Measurements from ENCODE around the gene LRRC1.

The LRRC1 gene

DNA sequence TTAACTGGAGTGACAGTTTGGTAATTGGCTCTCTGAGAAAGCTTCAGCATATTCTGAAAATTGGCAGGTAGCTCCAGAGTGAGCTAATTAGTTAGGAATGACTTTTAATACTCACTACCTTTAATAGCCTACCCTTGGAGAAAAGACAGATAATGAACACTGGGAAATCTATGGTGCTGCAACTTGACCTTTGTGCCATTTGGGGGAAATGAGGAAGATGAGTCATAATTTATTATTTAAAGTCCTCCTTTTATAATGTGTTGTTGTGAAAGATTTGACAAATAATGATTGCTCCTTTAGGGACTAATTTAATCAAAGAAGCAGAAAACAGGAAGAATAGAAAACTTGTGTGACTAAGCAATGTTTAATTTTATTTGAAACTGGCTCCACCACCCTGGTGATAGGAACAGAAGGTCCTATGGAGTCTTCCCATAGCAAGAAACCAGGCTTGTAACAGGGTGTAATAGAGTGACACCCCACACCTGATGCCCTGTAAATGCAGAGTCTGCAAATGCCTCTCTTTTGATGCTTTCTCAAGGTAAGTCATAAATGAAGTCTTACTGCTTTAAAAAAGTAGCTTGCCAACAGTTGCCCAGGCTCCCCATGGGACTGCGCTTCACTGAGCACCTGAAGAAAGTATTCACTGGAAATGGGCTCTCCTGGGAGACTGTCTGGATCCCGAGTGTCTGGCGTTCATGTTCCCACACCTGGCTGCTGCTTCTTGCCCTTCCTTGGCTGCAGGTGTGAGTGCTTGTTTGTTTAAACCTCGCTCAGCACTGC is 134.4 kb downstream of the LRRC1 start:
- peak; percentile 33 for DNase-seq

DNA sequence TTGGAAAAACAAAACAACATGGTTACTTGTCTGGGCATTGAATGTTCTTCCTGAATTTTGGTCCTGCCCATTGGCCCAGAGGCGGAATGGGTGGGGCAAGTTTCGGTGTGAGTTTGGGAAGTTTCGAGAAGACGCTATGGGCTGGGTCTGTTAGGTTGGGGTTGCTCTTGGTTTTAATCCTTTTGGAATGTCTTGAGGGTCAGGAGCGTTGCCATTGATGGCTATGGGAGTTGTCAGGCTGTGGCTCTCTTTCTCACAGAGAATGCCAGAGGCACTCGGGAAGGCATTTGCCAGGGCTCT is 135.0 kb downstream of the LRRC1 start:
- no peak for DNase-seq

DNA sequence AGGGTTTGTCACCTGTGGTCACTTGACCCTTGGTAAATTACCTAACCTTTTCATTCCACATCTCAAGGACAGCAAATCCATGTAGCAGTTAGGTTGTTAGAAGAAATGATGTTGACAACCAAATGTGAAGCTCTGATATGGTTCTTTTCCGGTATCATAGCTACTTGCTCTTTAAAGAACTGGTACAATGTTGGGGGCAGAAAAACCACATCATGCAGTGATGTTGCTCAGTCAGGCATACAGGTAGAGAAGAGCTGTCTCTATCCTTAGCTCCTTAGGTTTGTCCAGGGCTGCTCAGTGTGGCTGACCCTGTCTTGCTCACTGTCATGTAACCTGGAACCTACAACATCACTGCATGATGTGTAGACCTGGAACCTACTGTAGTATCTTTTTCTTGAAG is 135.5 kb downstream of the LRRC1 start:
- DNase-seq, result no peak

DNA sequence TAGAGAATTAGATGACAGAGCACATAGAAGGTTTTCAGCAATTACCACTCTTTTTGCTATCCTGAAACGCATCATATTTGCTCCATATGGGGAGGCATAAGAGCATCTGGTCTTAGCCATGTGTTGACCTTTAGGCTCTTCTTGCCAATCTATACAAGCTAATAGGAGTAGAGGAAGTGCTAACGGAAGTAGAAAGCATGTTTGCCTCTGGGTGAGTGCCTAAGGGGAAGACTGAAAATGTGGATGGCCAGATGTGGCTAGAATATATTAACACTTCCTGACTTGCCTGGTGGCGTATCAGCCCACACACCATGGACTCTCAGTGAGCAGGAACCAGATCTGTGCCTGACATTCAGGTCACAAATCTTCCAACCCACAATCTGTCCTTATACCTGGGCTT is 136.3 kb downstream of the LRRC1 start:
- DNase-seq, result no peak

DNA sequence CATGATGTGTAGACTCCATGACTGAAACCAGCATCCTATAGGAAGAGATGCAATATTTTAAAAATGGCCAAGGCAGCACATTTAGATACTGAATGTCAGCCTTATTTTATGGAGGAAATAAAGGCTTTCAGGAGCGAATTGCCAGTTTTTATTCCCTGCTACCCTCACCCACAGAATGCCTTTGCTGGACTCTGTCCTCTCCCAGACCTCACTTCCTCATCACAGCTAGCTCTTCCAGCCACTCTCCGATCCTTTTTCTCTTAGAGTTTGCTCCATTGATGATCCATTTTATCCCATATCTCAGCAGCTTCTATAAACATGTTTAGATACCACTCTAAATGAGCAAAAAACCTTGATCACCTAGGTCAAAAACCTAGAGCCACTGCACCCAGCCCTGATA is 137.7 kb downstream of the LRRC1 start:
- DNase-seq, result no peak

DNA sequence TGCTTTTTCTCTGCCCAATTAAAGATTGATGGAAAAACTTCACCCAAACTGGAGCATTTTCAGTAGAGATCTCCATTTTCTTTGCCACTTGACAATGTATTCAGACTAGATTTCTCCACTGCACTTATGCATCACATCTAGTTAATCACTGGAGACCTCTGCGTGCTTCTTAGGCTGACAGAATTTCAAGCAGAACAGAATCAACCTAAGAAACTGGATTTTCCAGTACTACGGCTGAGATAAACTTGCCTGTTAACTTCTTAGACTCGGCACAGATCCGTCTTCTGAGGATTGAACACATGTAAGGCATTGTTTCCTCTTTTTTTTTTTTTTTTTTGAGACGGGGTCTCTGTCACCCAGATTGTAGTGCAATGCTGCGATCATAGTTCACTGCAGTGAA is 139.2 kb downstream of the LRRC1 start:
- no peak for DNase-seq

DNA sequence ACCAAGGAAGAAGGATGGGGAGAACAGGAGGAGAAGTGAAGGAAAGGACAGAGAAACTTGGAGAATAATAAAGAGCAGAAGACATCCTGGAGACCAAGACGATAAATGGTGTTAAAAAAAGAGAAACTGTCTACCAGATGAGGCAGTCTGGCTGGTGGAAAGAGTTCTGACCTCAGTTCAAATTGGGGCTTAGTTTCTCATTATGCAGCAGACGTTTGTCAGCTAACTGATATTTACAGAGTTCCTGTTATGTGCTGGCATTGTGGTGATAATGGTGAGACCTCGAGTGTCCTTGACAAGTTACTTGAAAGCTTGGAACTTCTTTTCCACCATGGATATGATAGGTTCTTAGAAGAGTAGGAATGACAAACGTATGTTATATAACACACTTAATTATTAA is 142.7 kb downstream of the LRRC1 start:
- no peak for DNase-seq

DNA sequence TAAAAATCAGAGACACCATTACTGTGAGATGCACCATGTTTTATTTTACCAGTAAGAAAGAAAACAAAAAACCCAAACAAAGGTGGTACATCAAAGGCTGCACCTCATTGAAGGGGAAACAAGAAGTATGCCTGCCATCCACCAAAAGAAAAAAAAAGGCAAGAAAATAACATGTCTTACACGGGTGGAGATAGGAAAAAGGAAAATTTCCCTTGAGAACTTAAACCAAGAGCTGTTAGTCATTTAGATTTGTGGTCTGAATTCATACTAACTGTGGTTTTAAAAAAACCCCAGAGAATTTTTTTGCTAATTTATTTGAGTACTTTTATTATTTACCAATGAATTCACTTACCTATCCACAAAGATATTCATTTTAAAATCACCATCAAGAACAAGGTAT is 144.0 kb downstream of the LRRC1 start:
- peak; percentile 14 for DNase-seq

DNA sequence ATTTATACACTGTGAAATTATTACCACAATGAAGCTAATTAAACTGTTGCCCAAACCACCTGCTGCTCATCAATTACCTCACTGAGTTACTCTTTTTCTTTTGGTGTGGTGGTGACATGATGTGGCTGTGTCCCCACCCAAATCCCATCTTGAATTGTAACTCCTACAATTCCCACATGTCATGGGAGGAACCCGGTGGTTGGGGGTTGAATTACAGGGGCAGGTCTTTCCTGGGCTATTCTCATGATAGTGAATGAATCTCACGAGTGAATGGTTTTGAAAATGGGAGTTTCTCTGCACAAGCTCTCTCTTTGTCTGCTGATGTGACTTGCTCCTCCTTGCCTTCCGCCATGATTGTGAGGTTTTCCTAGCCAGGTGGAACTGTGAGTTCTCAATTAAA is 145.0 kb downstream of the LRRC1 start:
- no peak for DNase-seq

DNA sequence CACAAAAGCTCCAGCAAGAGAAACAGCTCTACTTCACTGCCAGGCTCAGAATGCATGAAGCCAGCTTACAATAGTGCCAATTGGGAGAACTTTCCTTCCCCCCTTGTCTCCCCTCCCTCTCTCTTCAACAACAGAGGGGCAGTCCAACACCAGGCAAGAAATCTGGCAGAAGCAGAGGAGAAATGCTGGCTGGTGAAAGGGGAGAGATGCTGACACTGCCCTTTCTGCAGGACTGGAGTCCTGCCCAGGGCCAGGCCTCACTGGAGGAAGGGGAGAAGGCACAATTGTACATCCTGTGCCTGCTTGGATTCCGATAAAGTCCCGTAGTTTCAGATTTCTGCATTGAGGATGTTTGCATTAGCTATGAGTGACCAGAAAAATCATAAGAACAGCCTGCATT is 148.6 kb downstream of the LRRC1 start:
- DNase-seq, result no peak

DNA sequence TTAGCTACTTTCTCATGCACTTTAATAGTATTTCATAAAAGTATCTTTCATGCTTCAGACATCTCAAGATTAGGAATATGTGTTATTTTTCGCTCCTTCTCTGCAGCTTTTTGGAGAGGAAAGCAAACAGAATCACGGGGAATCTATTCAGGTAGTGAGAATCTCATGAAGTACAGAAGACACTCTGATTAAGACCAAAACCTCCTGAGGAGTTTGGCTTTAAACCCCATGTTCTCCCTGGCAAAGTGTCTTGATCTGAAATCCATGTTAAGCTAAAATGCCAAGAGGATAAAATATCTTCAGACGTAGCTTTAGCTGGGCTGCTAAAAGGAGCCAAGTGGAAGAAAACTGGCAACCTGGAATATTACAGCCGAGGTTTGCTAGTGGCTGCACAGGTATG is 149.3 kb downstream of the LRRC1 start:
- no peak for DNase-seq

DNA sequence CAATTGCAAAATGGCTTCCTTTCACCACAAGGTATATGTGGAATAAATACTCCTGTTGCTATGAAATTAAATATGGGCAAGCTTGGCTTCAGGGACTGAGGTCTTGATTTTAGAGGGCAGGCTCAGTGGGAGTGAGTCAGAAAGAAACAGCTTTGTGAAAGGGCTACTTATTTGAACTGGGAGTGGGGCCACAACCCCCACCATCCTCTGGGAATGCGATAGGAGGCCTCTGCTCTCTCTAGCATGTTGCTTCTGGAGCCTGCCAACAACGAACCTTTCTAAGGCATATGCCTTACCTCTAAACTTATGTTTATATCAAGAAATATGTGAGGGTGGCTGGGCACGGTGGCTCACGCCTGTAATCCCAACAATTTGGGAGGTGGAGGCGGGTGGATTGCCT is 149.7 kb downstream of the LRRC1 start:
- no peak for DNase-seq

DNA sequence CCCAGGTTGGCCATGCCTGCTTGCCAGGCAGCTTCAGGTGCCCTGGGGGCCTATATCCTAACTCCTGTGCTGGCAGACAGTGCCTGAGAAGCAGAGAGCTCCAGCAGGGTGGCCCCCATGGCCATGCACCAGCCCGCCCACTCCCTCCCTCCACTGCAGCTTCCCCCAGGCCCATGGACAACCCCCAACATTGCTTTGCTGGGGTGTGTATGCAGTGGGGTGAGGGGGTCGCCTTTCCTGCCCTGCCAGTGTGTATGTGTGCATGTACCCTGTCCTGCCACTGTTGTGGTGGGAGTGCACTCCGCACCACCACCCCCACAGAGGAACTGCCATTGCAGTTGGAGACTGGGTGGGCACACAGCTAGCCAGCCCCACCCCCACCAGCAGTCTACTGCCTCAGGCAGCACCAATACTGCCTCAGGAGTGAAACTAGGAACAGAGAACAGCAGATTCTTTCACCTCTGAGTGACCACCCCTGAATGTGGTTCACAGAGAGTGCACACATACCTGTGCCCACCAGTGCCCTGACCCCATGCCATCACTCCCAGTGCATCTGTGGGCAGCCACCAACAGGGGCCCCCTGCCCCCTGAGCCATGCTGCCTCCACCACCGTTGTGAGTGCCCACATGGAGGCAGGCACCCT is 151.1 kb downstream of the LRRC1 start:
- no peak for DNase-seq

DNA sequence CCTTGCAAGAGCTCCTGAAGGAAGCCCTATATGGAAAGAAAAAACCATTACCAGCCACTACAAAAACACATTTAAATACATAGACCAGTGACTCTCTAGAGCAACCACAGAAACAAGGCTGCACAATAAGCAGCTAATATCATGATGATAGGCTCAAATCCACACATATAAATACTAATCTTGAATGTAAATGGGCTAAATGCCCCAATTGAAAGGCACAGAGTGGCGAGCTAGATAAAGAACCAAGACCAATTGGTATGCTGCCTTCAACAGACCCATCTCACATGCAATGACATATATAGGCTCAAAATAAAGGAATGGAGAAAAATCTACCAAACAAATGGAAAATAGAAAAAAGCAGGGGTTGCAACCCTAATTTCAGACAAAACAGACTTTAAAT is 153.0 kb downstream of the LRRC1 start:
- DNase-seq, result no peak

DNA sequence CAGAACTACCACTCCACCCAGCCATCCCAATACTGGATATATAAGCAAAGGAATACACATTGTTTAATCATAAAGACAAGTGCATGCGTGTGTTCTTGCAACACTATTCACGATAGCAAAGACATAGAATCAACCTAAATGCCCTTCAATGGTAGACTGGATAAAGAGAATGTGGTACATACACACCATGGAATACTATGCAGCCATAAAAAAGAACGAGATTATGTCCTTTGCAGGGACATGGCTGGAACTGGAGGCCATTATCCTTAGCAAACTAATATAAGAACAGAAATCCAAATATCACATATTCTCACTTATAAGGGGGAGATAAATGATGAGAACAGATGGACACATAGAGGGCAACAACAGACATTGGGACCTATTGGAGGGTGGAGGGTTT is 156.6 kb downstream of the LRRC1 start:
- no peak for DNase-seq

DNA sequence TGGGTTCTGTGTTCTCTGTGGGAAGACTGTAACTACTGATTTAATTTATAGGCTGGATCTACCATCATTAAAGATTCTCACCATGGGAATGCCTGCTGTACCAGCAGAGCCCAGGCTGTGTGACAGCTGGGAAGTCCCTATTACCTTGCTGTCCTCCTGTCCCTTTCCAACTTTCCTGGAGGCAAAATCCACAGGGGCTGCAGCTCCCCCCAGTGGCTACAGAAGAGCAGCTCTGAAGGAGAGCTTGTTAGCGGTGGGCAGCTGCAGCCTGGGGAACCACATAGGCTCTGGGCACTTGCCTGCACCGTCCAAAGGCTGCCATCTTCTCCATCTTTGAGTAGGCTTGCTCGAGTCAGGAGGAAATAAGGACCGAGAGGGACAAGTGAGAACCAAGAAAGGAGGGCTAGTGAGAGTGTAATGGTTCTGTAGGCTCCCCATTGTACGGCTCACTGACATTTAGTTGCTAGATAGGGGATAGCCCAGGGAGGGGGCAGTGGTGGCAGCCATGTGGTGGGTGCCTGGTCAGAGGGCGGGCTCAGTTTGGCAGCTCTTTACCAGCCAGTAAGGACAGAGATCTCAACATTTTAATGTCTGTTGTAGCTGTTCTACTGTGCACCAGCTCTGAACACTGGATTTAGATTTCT is 161.4 kb downstream of the LRRC1 start:
- DNase-seq, result peak; percentile 70

DNA sequence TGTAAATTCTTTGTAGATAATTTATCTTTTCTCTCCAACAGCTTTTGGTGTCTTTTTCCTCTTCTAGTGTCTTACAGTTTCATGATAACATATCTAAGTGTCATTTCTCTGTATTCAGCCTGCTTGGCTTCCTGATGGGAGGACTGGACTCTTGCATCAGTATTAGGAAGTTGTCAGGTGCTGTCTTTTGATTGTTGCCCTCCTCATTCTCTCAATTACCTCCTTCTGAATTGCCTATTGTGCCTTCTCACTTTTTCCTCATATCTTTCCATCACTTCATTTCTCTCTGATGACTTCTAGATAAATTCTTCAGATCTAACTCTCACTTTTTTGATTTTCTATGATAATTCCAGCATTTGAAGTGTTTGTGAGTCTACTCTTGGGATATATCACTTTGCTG is 162.0 kb downstream of the LRRC1 start:
- no peak for DNase-seq

DNA sequence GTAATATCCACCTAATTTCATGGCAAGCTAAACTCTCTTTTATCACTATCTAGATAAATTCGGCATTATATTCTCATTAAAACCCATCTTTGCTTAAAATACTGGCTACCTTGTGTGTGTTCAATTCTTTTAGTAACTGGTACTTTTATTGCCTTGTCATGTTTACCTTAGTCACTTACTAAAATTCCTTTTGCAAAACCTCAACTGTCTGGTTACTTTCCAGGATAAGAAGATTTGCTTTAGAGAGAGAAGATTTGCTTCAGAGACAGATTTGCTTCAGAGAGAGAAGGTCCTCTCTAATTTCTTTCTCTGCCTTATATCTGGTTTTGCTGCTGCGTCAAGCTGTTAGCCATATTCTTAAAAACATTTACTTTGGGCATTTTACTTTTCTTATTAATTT is 164.9 kb downstream of the LRRC1 start:
- peak; percentile 11 for DNase-seq

DNA sequence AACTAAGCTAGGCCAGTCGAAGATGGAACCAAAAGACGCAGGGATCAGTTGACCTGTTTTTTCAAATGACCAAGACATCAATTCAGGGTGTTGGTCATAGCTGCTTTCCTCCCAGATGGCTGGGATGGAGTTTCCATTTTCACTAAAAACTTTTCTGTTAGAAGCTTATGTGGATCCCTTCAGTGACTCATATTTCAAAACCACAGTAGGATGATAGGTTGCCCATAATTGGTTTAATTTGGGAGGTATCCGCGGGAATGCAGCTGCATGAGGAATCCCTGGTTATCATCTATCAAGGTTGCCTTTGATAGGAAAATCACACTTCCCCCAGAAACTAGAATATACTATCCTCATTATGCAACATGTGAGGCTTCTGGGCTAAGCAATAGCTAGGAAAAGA is 165.5 kb downstream of the LRRC1 start:
- DNase-seq, result peak; percentile 9

DNA sequence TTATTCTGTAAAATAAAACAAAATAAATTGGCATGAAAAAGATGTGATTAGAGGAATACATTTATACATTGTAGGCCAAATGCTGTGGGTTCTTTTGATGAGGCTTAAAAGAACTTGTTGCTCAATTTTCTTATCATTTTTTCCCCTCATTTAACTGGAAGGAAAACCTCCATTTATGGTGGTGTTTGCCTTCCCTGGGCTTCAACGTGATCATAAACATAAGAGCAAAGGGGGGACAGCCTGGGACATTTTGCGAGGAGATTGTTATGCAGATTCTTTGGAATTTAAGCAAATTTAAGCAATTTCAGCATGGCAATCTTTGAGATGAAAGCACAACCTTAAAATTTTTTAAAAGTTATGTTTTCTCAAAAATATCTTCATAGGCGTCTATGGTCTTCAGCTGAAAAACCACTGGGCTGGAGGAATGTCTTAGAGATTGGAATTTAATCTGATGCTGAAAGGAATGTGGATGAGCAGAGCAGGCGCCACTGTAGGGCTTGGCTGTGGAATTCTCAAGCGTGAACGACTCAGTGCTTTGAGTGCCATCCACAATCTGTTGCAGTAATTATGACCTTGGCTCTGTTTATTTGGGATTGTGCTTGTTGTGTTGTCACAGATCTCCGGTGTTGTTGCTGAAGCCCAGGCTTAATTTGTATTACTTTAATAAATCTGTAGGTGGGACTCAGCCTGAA is 167.0 kb downstream of the LRRC1 start:
- DNase-seq, result no peak

DNA sequence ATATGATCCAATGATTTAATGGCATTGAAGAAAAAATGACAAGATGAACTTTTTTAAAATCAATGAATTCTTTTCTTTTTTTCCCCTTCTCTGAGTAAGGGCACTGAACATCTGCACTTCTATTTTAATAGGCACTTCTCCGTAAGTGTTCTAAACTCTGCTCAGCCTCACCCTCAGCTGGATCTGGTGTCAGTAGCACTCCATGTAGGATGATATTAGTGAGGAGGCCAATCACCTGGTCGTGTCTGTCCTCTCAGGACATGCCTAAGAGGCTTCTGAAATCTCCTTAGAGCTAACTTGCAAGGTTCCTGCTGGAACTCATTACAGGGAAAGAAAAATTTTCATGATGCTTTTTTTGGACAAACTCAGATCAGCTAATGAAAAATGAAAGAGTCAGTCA is 167.8 kb downstream of the LRRC1 start:
- DNase-seq, result no peak

DNA sequence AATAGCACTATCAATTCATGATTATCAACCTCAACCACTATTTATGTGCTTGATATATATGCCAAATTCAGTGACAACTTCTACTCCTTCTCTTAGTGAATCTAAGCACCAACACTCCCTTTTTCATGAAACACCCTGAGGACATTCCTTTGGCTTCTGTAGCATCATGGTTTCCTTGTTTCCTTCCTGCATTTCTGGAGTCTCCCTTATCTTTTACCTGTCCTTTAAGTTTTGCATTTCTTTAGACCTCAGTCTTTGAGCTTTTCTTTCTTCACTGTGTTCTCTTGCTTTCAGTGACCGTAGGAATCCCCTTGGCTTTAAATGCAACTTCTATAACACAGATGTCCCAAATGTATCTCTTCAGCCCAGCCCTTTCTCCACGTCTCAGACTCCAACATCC is 172.6 kb downstream of the LRRC1 start:
- no peak for DNase-seq
